ENCODE results near the gene EFHC1.
A peak's percentile ranks its signal among the peaks of the same experiment; 100 is the strongest.
"Not testable (repeated sequence)": the region's sequence is repeated elsewhere in the genome, so short reads cannot be mapped to it uniquely, and the experiment has no call there.

The EFHC1 gene

GRCh38 chr6:52438926-52439325 is 18.8 kb downstream of the EFHC1 start:
- no peak for DNase-seq (ENCODE audit: low read depth)

GRCh38 chr6:52454556-52454955 is 34.4 kb downstream of the EFHC1 start:
- no peak for DNase-seq (ENCODE audit: low read depth)

DNA sequence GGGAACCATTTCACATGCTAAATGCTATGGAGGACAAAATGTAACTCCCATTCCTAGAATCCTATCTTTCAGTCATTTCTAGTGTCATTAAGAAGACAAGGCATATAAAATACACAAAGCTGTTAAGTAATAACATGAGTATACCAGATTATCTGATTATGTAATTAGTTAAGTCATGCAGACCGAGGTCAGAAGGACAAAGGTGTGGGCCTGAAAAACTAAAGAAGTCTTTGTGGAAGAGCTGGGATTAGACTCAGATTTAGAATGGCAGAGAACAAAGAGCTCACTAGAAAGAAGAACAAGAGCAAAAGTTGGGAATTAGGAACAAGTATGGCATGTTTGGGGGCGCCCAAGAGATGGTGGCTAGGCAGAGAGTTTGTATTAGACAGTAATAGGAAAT is 37.0 kb downstream of the EFHC1 start:
- DNase-seq (ENCODE audit: low read depth): no peak

DNA sequence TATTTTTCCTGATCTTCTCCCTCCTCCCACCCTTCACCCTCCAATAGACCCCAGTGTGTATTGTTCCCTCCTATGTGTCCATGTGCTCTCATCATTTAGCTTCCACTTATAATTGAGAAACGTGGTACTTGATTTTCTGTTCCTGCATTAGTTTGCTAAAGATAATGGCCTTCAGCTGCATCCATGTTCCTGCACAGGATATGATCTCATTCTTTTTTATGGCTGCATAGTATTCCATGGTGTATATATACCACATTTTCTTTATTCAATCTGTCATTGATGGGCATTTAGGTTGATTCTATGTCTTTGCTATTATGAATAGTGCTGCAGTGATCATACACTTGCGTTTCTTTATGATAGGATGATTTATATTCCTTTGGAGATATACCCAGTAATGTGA is 41.1 kb downstream of the EFHC1 start:
- not testable (repeated sequence) for DNase-seq (ENCODE audit: low read depth)

- DNase-seq (ENCODE audit: low read depth): no peak
Observed at GRCh38 chr6:52474173-52474572, 54.0 kb downstream of the EFHC1 start.

DNA sequence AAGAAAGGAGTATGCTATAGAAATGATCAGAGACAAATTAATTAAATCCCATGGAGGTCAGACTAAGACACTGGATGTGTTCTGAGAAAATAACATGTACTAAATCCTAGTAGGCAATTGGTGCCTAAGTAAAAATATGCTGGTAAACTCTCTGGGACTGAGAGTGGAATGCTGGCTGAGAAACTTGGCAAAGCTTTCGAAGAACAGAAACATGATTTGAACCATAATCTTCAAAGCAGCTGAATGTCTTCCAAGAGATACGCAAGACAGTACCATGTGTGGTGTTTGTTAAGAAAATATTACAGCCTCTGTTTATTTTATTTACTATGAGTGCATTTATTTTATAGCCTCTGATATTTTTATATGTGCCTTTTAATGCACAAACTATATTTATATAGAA is 55.2 kb downstream of the EFHC1 start:
- no peak for DNase-seq (ENCODE audit: low read depth)

DNA sequence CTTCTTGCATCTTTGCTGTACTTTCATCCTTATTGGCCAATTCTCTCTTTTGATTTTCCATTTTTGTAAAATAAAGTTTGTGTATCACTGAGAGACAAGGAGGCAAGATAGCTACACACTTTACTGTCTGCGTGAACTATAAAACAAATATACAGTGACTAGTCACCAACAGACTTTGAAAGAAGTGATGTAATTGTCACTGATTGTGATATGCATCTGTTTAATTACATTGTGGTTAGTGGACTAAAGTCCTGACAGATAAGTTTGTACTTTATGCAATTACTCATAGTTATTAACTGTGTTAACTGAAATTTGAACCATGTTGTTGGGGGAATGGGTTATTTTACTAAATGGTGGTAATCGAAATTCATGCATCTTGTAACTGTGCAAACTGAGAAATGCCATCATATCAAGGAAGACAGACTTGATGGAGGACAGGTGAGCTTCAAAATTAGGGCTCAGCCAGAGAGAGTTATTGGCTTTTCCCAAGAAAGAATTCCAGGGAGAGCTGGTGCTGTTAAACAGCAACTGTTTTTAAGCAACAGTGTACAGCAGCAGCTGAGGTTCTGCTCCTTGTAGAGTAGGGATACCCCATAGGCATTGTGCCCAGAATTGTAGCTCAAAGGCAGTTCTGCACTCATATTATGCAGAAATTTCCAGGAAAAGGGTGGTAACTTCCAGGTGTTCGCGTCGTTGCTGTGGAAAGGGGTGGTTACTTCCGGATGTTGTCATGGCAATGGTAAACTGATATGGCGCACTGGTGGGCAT is 62.9 kb downstream of the EFHC1 start:
- no peak for DNase-seq (ENCODE audit: low read depth)

DNA sequence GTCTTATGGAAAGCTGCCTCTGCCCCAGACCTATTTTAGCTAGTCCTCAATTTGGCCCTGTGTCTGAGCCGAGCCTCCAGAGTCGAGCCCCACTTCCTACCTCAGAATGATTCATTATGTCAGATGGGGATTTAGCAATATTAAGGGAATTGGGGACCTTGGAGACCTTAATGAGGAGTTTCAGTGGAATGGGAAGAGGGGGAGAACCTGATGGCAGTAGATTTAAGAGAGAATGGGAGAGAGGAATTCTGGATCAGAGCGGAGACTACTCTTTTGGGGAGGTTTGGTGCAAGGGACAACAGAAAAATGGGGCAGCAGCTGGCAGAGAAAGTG is 63.5 kb downstream of the EFHC1 start:
- DNase-seq (ENCODE audit: low read depth): no peak

GRCh38 chr6:52489881-52490280 is 69.7 kb downstream of the EFHC1 start:
- DNase-seq (ENCODE audit: low read depth): no peak

- DNase-seq (ENCODE audit: low read depth): peak; percentile 85
Observed at GRCh38 chr6:52491203-52492069, 71.3 kb downstream of the EFHC1 start.

DNA sequence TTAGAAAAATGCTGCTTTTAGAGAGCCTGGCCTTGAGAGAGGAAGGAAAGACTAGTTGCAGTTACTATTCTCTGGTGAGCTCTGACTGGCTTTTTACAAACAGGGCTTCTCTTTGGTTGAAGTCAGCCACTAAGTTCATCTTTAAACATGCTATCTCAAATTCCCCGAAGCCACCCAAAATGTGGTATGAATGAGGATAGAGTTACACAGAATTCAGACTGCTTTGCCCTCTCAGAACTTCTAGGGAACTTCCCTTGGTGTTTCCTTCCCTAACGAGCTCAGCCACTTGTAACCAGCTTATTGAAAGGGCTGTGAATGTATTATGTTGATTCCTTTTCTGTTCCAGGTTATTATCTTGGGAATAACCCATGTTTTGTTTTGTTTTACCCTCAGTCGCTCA is 73.5 kb downstream of the EFHC1 start:
- peak; percentile 62 for DNase-seq (ENCODE audit: low read depth)

- no peak for DNase-seq (ENCODE audit: low read depth)
Observed at GRCh38 chr6:52494298-52495072, 74.3 kb downstream of the EFHC1 start.

- DNase-seq (ENCODE audit: low read depth): no peak
Observed at GRCh38 chr6:52495922-52496321, 75.8 kb downstream of the EFHC1 start.

- DNase-seq (ENCODE audit: low read depth): no peak
Observed at GRCh38 chr6:52496631-52497030, 76.5 kb downstream of the EFHC1 start.

GRCh38 chr6:52497652-52498408 is 77.7 kb downstream of the EFHC1 start:
- no peak for DNase-seq (ENCODE audit: low read depth)

GRCh38 chr6:52498538-52499017 is 78.4 kb downstream of the EFHC1 start:
- DNase-seq (ENCODE audit: low read depth): no peak

- no peak for DNase-seq (ENCODE audit: low read depth)
Observed at GRCh38 chr6:52499026-52499425, 78.9 kb downstream of the EFHC1 start.

DNA sequence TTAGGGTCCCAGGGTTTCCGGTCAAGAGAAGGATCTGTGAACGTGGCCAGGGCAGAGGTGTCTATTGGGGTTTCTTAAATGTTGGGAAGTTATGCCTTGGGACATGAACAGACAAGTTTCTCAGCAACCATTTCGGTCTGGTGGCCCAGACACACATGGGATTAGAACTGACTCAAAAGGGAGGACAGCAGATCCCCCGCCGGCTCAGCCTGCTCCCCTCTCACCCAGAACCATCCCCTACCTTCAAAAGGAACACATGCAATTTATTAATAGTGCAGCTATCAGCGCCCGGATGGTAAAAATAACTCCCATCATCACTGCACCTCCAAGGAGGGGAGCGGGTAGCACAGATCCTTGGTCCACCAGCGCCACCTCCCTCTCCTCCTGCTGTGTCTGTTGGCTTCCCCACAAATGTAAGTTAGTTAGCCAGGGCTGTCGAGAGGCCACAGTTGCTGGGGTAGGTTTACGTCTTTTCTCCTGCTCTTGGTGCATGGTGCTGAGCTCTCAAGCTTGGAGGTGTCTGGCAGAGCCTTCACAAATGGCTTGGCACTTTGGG is 79.6 kb downstream of the EFHC1 start:
- DNase-seq (ENCODE audit: low read depth): no peak

DNA sequence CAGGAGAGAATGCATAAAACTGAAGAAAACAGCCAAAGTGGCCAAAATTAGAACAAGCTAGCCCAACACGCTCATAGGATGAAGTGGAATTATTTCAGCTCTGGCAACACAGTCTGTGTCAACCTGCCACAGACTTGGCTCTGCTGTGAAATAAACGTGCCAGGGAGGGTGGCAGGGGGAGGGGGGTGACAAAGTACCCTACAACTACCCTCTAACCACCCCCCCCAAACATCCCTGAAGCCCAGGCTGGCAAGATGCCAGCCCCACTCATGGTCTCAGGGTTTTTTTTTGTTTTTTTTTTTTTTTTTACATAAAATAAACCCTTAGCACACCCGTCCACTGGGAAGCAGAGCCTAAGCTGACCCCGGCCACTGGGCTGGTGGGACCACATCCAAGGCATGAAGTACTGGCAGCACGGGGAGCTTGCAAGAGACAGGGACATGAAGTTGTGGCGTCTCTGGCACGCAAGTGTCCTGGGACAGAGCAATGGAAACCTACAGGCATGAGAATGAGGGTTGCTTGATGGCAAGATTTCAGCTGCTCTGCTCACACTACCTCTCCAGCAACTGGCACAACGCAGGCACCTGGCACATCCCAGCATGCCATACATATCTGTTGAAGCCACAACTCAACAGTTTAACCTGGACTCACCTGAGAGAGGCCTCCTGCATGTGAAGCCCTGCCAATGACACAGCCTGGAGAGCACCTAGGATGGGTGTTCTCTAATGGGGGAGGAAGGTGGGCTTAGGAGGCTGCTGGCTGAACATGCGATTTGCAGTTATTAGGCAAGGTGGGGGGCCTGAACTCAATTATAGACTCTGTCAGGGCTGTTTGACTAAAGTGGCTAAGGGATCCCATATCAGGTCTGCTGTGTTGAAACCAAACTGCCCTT is 80.3 kb downstream of the EFHC1 start:
- no peak for DNase-seq (ENCODE audit: low read depth)

GRCh38 chr6:52502306-52503029 is 82.3 kb downstream of the EFHC1 start:
- DNase-seq (ENCODE audit: low read depth): no peak

All from fibroblast of gingiva (primary cell).